BLaER1 treated with 17β-estradiol and CSF1 and Interleukin-3, amounts not matched to agents 10 nM and 100 nM (cell line): Measurements from ENCODE around the gene ABHD5.

Source experiments
- H3K27ac ChIP-seq, 11 experiments: shearing (Covaris generic); formaldehyde crosslinking; 2 replicates each; pipeline ENCODE4 v1.8.1; 2022
- H3K27me3 ChIP-seq, 11 experiments: shearing (Covaris generic); formaldehyde crosslinking; 2 replicates each; pipeline ENCODE4 v1.8.1; 2022
- H3K36me3 ChIP-seq, 11 experiments: shearing (Covaris generic); formaldehyde crosslinking; 2 replicates each; pipeline ENCODE4 v1.8.1; 2022
- H3K4me1 ChIP-seq, 10 experiments: shearing (Covaris generic); formaldehyde crosslinking; 2 replicates each; pipeline ENCODE4 v1.8.1; 2022
- H3K4me2 ChIP-seq, 11 experiments: shearing (Covaris generic); formaldehyde crosslinking; 2 replicates each; pipeline ENCODE4 v1.8.1; 2022
- H3K4me3 ChIP-seq, 10 experiments: shearing (Covaris generic); formaldehyde crosslinking; 2 replicates each; pipeline ENCODE4 v1.8.1; 2022
- H3K9ac ChIP-seq, 11 experiments: shearing (Covaris generic); formaldehyde crosslinking; 2 replicates each; pipeline ENCODE4 v1.8.1; 2022
- H3K9me3 ChIP-seq, 11 experiments: shearing (Covaris generic); formaldehyde crosslinking; replicated peaks in 1 of 11; 2 replicates each; pipeline ENCODE4 v1.8.1; 2022
- H4K20me1 ChIP-seq, 11 experiments: shearing (Covaris generic); formaldehyde crosslinking; 2 replicates each; pipeline ENCODE4 v1.8.1; 2022
- Cebpa-rat ChIP-seq, 11 experiments: shearing (Covaris generic); IDR thresholded peaks; 2 replicates each; pipeline ENCODE4 v1.8.1; 2022

The ABHD5 gene

DNA sequence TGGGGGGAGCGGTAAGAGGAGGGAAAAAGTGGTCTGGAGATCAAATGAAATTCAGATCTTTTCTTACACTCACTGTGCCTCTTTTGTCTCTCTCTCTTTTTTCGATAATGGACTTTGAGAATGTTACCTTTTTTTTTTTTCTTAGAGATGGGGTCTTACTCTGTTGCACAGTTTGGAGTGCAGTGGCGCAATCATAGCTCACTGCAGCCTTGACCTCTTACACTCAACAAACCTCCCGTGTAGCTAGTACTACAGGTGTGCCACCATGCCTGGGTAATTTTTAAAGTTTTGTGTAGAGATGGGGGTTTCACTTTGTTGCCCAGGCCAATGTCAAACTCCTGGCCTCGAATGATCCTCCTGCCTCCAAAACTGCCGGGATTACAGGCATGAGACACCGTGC lies 15.6 kb downstream of the ABHD5 start:
- no peak overlapping the region for H3K4me3 ChIP-seq
- H3K4me2 ChIP-seq = no peak overlapping the region
- no peak overlapping the region for H3K9ac ChIP-seq
- H3K27ac ChIP-seq = no peak overlapping the region
- no peaks in the 10 kb centered on the region for H3K27me3 ChIP-seq
- TF ChIP-seq Cebpa-rat (IDR thresholded peaks at IDR 0.05) = no peak
- no peaks in the 10 kb centered on the region for H3K9me3 ChIP-seq
- H4K20me1 ChIP-seq = no peaks in the 10 kb centered on the region
- H3K36me3 ChIP-seq = peaks cover 16 to 45% (median 25%) of the 10 kb centered on the region in 11 experiments
- peaks cover 0 to 20% (median 0%) of the 10 kb centered on the region in 10 experiments; a peak in 5 of 20 replicates for H3K4me1 ChIP-seq

DNA sequence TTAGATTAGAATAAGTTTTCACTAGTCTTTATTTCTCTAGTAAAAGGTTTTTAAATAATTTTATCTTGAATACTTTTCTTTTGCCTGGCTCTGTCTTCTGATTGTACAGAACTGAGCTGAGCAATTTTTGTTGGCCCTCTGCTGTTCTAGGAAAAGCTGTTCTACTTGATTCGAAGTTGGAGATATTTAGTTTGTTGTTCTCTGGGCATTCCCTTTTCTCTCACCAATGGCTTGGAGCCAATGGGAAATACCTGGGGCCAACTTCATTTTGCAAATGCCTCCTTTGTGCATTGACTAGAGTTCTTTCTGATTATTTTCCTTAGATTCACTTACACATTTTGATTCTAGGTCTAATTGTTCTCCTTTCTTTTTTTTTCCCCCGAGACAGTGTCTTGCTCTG lies 16.5 kb downstream of the ABHD5 start:
- Histone ChIP-seq H3K4me3 (no peak overlapping the region), H3K9me3 (no peaks in the 10 kb centered on the region), H3K9ac (no peak overlapping the region), H3K36me3 (peaks cover 19 to 45% (median 25%) of the 10 kb centered on the region in 11 experiments), H4K20me1 (no peaks in the 10 kb centered on the region), H3K27me3 (no peaks in the 10 kb centered on the region), H3K4me2 (no peak overlapping the region), H3K4me1 (peaks cover 0 to 20% (median 0%) of the 10 kb centered on the region in 10 experiments; a peak in 5 of 20 replicates), H3K27ac (no peak overlapping the region)
- no peak for TF ChIP-seq Cebpa-rat (IDR thresholded peaks at IDR 0.05)

DNA sequence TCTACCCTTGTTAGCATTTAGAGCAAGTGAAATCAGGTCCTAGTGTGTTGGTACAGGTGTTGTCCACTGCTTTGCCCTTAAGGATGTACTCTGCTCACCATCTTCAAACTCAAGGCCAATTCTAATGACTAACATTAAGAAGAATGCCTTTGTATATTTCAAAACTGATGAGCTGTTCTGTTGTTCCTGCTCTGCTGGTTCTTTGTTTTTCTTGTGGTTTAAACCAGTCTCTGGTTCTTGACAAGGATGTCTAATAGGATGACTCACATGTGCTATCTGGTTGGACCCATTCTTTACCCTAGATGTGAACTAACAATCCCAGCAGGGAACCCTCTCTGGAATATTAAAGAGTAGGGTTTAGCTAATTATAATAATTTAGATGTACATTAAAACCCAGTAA lies 17.3 kb downstream of the ABHD5 start:
- no peak for TF ChIP-seq Cebpa-rat (IDR thresholded peaks at IDR 0.05)
- no peaks in the 10 kb centered on the region for H3K9me3 ChIP-seq
- H3K4me3 ChIP-seq = no peak overlapping the region
- H3K4me1 ChIP-seq = peaks cover 0 to 20% (median 0%) of the 10 kb centered on the region in 10 experiments; a peak in 6 of 20 replicates
- peaks cover 20 to 45% (median 26%) of the 10 kb centered on the region in 11 experiments for H3K36me3 ChIP-seq
- H3K9ac ChIP-seq = no peak overlapping the region
- H4K20me1 ChIP-seq = no peaks in the 10 kb centered on the region
- H3K27me3 ChIP-seq = no peaks in the 10 kb centered on the region
- H3K4me2 ChIP-seq = peak overlapping the region in 2 of 11 experiments; percentile 9 to 25; a peak in 1 of 22 replicates
- no peak overlapping the region for H3K27ac ChIP-seq

DNA sequence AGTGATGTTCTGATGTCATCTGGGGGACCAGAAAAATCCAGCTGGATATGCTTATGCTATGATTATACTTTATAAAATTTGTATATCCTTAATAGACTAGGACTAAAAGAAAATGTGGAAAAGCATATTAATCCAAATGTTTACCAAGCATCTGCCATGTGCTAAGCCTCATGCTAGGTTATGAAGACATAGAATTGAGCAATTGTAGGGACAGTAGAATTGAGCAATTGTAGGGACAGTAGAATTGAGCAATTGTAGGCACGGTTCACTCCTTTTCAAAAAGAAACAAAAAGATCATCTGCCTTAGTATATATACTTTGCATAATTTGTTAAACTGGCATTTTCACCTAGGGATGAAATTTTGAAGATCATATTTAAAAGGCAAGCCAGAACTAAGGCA lies 18.3 kb downstream of the ABHD5 start:
- Histone ChIP-seq H4K20me1 (no peaks in the 10 kb centered on the region), H3K4me3 (no peak overlapping the region), H3K27me3 (no peaks in the 10 kb centered on the region), H3K4me1 (peaks cover 0 to 17% (median 2%) of the 10 kb centered on the region in 10 experiments; a peak in 8 of 20 replicates), H3K36me3 (peaks cover 24 to 45% (median 30%) of the 10 kb centered on the region in 11 experiments), H3K9ac (no peak overlapping the region), H3K9me3 (no peaks in the 10 kb centered on the region), H3K27ac (no peak overlapping the region), H3K4me2 (0 out of 22 replicates have a peak overlapping the region, but pooled peaks of 1 of the 11 experiments have one; percentile 22)
- TF ChIP-seq Cebpa-rat (IDR thresholded peaks at IDR 0.05) = no peak

DNA sequence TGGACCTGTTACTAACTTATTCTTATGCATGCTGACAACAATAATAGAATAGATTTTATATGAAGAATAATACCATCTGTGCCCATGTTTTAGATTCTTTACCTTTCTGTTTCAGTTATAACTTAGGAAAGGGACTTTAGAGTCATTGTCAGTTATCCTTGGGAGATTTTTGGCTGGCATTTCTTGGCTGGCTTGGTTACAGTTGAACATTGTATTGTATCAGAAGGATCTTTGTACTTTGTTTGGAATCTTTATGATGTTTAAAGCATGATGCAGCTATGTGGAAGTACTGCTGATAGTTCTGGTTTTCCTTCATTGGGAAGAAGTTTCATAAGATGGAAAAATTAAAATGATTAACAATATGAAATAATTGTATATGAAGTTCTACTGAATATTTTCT lies 19.9 kb downstream of the ABHD5 start:
- Histone ChIP-seq H3K27me3 (no peaks in the 10 kb centered on the region), H3K27ac (no peak overlapping the region), H3K36me3 (peaks cover 28 to 53% (median 41%) of the 10 kb centered on the region in 11 experiments), H3K4me2 (no peak overlapping the region), H3K9me3 (no peaks in the 10 kb centered on the region), H3K4me1 (peaks cover 0 to 12% (median 2%) of the 10 kb centered on the region in 10 experiments; a peak in 8 of 20 replicates), H3K4me3 (no peak overlapping the region), H4K20me1 (no peaks in the 10 kb centered on the region), H3K9ac (no peak overlapping the region)
- no peak for TF ChIP-seq Cebpa-rat (IDR thresholded peaks at IDR 0.05)

DNA sequence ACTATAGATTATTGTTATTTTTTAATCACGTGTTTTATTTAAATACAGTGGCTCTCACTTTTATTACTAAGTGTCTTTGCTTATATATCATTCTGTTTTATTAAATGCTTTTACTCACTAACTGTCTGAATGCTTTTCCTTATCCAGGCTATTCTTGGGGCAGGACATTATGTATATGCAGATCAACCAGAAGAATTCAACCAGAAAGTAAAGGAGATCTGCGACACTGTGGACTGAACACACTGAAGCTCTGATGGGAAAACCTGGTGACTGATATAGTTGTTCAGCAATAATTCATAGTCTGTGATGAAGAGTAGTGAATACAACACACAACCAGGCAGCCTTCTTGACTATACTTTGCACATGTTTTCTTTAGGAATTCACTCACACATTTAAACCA lies 27.6 kb downstream of the ABHD5 start:
- H3K4me1 ChIP-seq = peaks cover 0 to 3% (median 0%) of the 10 kb centered on the region in 10 experiments; a peak in 4 of 20 replicates
- H3K36me3 ChIP-seq = peaks cover 35 to 85% (median 49%) of the 10 kb centered on the region in 11 experiments
- H3K27me3 ChIP-seq = no peaks in the 10 kb centered on the region
- no peak overlapping the region for H3K4me2 ChIP-seq
- H3K9me3 ChIP-seq = no peaks in the 10 kb centered on the region
- TF ChIP-seq Cebpa-rat (IDR thresholded peaks at IDR 0.05) = no peak
- H3K9ac ChIP-seq = no peak overlapping the region
- H3K27ac ChIP-seq = no peak overlapping the region
- no peak overlapping the region for H3K4me3 ChIP-seq
- H4K20me1 ChIP-seq = no peaks in the 10 kb centered on the region

DNA sequence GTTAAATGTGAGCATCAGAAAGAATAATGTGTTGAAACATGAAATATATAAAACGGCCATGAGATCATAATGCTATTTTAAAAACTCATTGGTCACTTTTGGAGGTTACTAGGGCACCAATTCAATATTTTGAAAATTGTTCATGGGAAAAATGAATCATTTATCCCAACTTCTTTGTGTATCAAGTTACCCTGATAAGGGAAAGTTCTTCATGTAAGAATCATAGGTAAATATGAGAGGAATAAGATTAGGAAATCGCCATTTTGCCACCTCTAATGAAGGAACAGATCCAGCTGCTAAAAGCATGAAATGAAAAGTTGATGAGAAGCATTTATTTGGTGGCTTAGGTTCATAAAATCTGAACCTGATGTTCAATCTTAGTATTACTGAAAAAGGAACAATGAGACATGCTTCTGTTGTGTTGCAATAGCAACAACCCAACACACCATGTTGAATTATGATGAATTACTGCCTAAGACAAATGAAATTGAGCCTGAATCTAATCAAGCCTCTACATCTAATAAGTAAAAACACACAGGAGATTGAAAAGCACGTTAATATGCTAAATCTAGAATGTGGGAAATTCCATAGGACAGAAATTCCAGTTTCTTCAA lies 32.5 kb downstream of the ABHD5 start:
- Histone ChIP-seq H3K4me3 (no peak overlapping the region), H3K4me2 (no peak overlapping the region), H4K20me1 (no peaks in the 10 kb centered on the region), H3K27me3 (no peaks in the 10 kb centered on the region), H3K9ac (no peak overlapping the region), H3K27ac (no peak overlapping the region), H3K36me3 (peaks cover 10 to 37% (median 18%) of the 10 kb centered on the region in 11 experiments; a peak in 19 of 22 replicates), H3K4me1 (no peaks in the 10 kb centered on the region), H3K9me3 (no peaks in the 10 kb centered on the region)
- TF ChIP-seq Cebpa-rat (IDR thresholded peaks at IDR 0.05) = no peak

DNA sequence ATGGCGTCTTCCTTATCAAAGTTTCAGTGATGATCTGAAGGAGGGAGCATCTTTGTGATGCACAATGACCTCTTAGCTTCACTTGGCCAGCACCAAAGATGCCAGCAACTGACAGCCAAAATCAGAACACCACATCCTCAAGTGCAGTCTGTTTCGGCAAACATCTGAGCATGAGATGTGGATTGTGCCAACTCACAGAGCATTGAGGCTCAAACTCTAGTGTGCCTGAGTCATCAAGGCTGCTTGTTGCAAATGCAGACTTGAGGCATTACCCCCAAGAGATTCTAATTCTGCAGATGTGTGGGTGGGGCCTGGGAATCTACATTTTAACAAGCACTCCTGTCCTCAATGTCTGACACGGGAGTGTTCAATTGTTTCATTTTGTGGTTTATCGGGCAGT lies 35.8 kb downstream of the ABHD5 start:
- no peak overlapping the region for H3K27ac ChIP-seq
- H3K4me1 ChIP-seq = peaks cover 0 to 5% (median 0%) of the 10 kb centered on the region in 10 experiments; a peak in 1 of 20 replicates
- no peaks in the 10 kb centered on the region for H3K27me3 ChIP-seq
- no peak overlapping the region for H3K9ac ChIP-seq
- no peaks in the 10 kb centered on the region for H3K9me3 ChIP-seq
- TF ChIP-seq Cebpa-rat (IDR thresholded peaks at IDR 0.05) = no peak
- H4K20me1 ChIP-seq = no peaks in the 10 kb centered on the region
- H3K4me2 ChIP-seq = no peak overlapping the region
- no peak overlapping the region for H3K4me3 ChIP-seq
- peaks cover 0 to 7% (median 0%) of the 10 kb centered on the region in 11 experiments; a peak in 6 of 22 replicates for H3K36me3 ChIP-seq

DNA sequence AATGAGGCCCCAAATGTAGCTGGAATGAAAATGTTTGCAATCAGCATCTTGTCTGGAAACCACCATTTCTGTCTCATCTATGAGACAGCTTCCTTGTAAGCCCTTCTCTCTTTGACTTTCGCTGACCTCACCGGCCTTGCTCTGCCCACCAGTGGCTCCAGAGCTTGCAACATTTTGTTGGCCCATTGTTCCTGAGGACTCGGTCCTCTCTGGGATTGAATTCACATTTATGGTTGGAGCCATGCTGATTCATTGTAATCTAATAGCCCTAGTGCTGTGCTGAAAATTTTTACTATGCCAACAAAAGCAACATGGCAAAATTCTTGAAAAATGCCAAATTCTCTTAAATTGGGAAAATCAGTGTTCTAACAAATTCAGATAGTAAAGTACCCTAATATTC lies 37.2 kb downstream of the ABHD5 start:
- Histone ChIP-seq H3K9ac (no peak overlapping the region), H3K4me2 (no peak overlapping the region), H3K36me3 (peaks cover 0 to 5% (median 0%) of the 10 kb centered on the region in 11 experiments; a peak in 4 of 22 replicates), H3K27ac (no peak overlapping the region), H3K9me3 (no peaks in the 10 kb centered on the region), H3K27me3 (no peaks in the 10 kb centered on the region), H4K20me1 (no peaks in the 10 kb centered on the region), H3K4me3 (no peak overlapping the region), H3K4me1 (peaks cover 0 to 5% (median 0%) of the 10 kb centered on the region in 10 experiments; a peak in 1 of 20 replicates)
- no peak for TF ChIP-seq Cebpa-rat (IDR thresholded peaks at IDR 0.05)

DNA sequence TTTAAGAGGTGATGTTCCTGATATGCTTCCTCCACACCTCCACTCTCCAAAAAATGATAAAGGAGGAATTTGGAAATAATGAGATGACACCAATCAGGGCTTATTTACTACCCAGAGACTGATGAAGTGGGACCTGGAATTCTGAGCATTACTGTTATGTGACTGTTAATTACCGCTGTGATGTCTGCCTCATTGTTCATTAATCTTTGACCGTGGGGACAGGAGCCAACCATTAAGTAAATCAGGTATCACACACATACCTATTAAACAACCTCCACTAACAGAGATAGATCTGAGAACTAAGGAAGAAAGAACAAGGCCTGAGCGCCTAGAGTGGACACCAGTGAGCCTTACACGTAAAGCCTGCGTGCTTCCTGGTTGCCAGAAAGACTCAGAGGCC lies 37.7 kb downstream of the ABHD5 start:
- H3K4me1 ChIP-seq = peaks cover 0 to 5% (median 0%) of the 10 kb centered on the region in 10 experiments; a peak in 1 of 20 replicates
- no peak overlapping the region for H3K4me3 ChIP-seq
- no peaks in the 10 kb centered on the region for H4K20me1 ChIP-seq
- peaks cover 0 to 5% (median 0%) of the 10 kb centered on the region in 11 experiments; a peak in 4 of 22 replicates for H3K36me3 ChIP-seq
- TF ChIP-seq Cebpa-rat (IDR thresholded peaks at IDR 0.05) = no peak
- no peak overlapping the region for H3K9ac ChIP-seq
- no peak overlapping the region for H3K4me2 ChIP-seq
- no peaks in the 10 kb centered on the region for H3K9me3 ChIP-seq
- no peak overlapping the region for H3K27ac ChIP-seq
- H3K27me3 ChIP-seq = no peaks in the 10 kb centered on the region
